GM12878 (cell line): ENCODE data around the gene DEPDC1B. TPM values are rescaled to one million over a fixed set of nuclear protein-coding genes. Genes with fewer than 3 reads are reported as not detected.

ENCODE experiments used
- ATAC-seq: fragments of 200-7000 bp; cut with Tn5 transposase; 3 replicates; pipeline ENCODE4 v1.9.1; 2020; ENCODE audit warnings: mild to moderate bottlenecking, moderate library complexity
- BruUV-seq: library from RNA; stranded (reverse); fragments of 400-500 nt; replicated peaks from 2 replicates; lab custom pipeline; 2021; lab: Mats Ljungman, UMichigan
- CTCF ChIA-PET: fragments of 300-600 bp; sonication (Branson Sonifier 250); formaldehyde crosslinking; extraction: SDS; loops from one replicate; lab custom pipeline; 2021; ENCODE audit warnings: inconsistent platforms; lab: Yijun Ruan, JAX
- POLR2A ChIA-PET: fragments of 350-600 bp; formaldehyde crosslinking; extraction: SDS; loops from one replicate; lab custom pipeline; 2021; ENCODE audit warnings: inconsistent platforms; lab: Charles Lee
- RAD21 ChIA-PET: fragments of 300-600 bp; sonication (Branson Sonifier 250); formaldehyde crosslinking; loops from one replicate; lab custom pipeline; 2023; ENCODE audit warnings: antibody characterized with exemption; ENCODE audit not compliant: unreplicated experiment; lab: Charles Lee
- SMC1A ChIA-PET: fragments of 300-600 bp; sonication (Branson Sonifier 250); formaldehyde crosslinking; loops from one replicate; lab custom pipeline; 2023; ENCODE audit not compliant: unreplicated experiment, uncharacterized antibody; lab: Charles Lee
- DNase-seq: peaks from one replicate; pipeline ENCODE4 v3.0.0-alpha.2; 2011; ENCODE audit warnings: low read depth, low spot score
- FAIRE-seq: peaks from 3 replicates; lab custom pipeline; 2011; peaks lifted over from hg19 to GRCh38; lab: Jason Lieb, UNC
- H2AFZ ChIP-seq: 2 replicates; pipeline ENCODE4 v1.6.0; 2011; ENCODE audit warnings: low read depth, low read length, control low read depth; ENCODE audit not compliant: control insufficient read depth
- H3K27ac ChIP-seq: 2 replicates; pipeline ENCODE4 v1.5.1; 2011; ENCODE audit warnings: control low read depth; ENCODE audit not compliant: control insufficient read depth, insufficient read depth
- H3K27me3 ChIP-seq, 2 experiments: replicated peaks in 1 of 2; 2 replicates each; pipeline versions ENCODE4 v1.6.0 to v1.6.1; 2011; ENCODE audit warnings: low read length in 1 of 2; ENCODE audit not compliant: control insufficient read depth in 2 of 2, insufficient read depth in 2 of 2
- H3K36me3 ChIP-seq, 2 experiments: 2 replicates each; pipeline ENCODE4 v1.5.1; 2011; ENCODE audit warnings: low read length in 1 of 2; ENCODE audit not compliant: control insufficient read depth in 2 of 2, insufficient read depth in 2 of 2
- H3K4me1 ChIP-seq: 2 replicates; pipeline ENCODE4 v1.6.1; 2011; ENCODE audit warnings: mild to moderate bottlenecking, low read length, moderate library complexity, mixed read lengths; ENCODE audit not compliant: control insufficient read depth, insufficient read depth
- H3K4me2 ChIP-seq: 2 replicates; pipeline ENCODE4 v1.6.0; 2011; ENCODE audit warnings: control low read depth; ENCODE audit not compliant: control insufficient read depth, insufficient read depth
- H3K4me3 ChIP-seq: fragments of 200-600 bp; sonication (generic); 2 replicates; pipeline ENCODE4 v1.5.1; 2016
- H3K79me2 ChIP-seq: 2 replicates; pipeline ENCODE4 v1.6.0; 2011; ENCODE audit warnings: low read length; ENCODE audit not compliant: control insufficient read depth, insufficient read depth
- H3K9ac ChIP-seq: 2 replicates; pipeline ENCODE4 v1.8.0; 2011; ENCODE audit warnings: low read length, control low read depth, mixed read lengths; ENCODE audit not compliant: control insufficient read depth, insufficient read depth
- H3K9me3 ChIP-seq: replicated peaks from 3 replicates; pipeline ENCODE4 v1.5.1; 2011; ENCODE audit warnings: mild to moderate bottlenecking, low read length; ENCODE audit not compliant: control insufficient read depth, insufficient read depth
- H4K20me1 ChIP-seq: 2 replicates; pipeline ENCODE4 v1.6.0; 2011; ENCODE audit not compliant: control insufficient read depth, insufficient read depth
- FOS ChIP-seq: IDR thresholded peaks from 3 replicates; pipeline ENCODE4 v1.6.1; 2011; ENCODE audit warnings: borderline replicate concordance; ENCODE audit not compliant: insufficient read length; ENCODE audit errors: extremely low read depth
- NFXL1 ChIP-seq: fragments of 450-650 bp; IDR thresholded peaks from 2 replicates; pipeline ENCODE4 v1.6.1; 2017; ENCODE audit warnings: antibody characterized with exemption, mild to moderate bottlenecking, borderline replicate concordance
- PAX8 ChIP-seq: fragments of 450-650 bp; IDR thresholded peaks from 2 replicates; pipeline ENCODE4 v1.6.1; 2017; ENCODE audit warnings: mild to moderate bottlenecking, moderate library complexity
- POLR2A ChIP-seq: IDR thresholded peaks from 2 replicates; pipeline ENCODE4 v1.6.1; 2011; ENCODE audit warnings: low read depth, mild to moderate bottlenecking, low read length
- RBBP5 ChIP-seq: fragments of 200-600 bp; sonication (generic); conservative IDR thresholded peaks from 2 replicates; pipeline ENCODE4 v1.6.1; 2016
- TAF1 ChIP-seq: IDR thresholded peaks from 2 replicates; pipeline ENCODE4 v1.6.1; 2011; ENCODE audit warnings: mild to moderate bottlenecking, low read depth, low read length, borderline replicate concordance
- WGBS: methylation state at CpG from one replicate; pipeline ENCODE4 v1.1.6; 2016; ENCODE audit warnings: low lambda C conversion rate; ENCODE audit not compliant: insufficient replicate concordance, insufficient coverage; ENCODE audit errors: missing lambda C conversion rate; 5-methylcytosine and 5-hydroxymethylcytosine counted together
- in situ Hi-C: fragments of 300-500 bp; cut with MboI; formaldehyde crosslinking; loops from 9 replicates; pipeline ENCODE4 v1.14.3; 2018; ENCODE audit warnings: mixed read lengths
- intact Hi-C: fragments of 100-400 bp; cut with micrococcal nuclease; formaldehyde crosslinking; loops from one replicate; pipeline ENCODE4 v1.14.2; 2022; ENCODE audit not compliant: unreplicated experiment
- polyA plus RNA-seq, 11 experiments: library from polyadenylated mRNA; depleted of rRNA in 4 of 11; unstranded in 6 of 11; stranded (reverse) in 5 of 11; fragments of >200 nt; fragmentation: Nextera tagmentation in 4 of 11; fragmentation: Illumina TruSeq in 1 of 11; extraction: Ambion mirVana in 4 of 11; extraction: Trizol in 1 of 11; gene quantifications; 1 replicate in 1 of 11; 2 replicates in 10 of 11; pipeline versions ENCODE4 v1.2.1 to v1.2.3, GENCODE V29; 2011 to 2016; ENCODE audit warnings: inconsistent platforms in 2 of 11, missing spikeins in 2 of 11, low read depth in 1 of 11
- total RNA-seq, 4 experiments: library from RNA; depleted of rRNA in 3 of 4; stranded (reverse); fragments of >200 nt in 3 of 4; fragmentation: Illumina TruSeq in 1 of 4; extraction: Trizol in 1 of 4; gene quantifications; 2 replicates each; pipeline versions ENCODE4 v1.2.1 to v1.2.3, GENCODE V29; 2013 to 2021
- TF ChIP-seq, protein P1 (sequence below): IDR thresholded peaks from 2 replicates; pipeline ENCODE4 v1.6.1; 2012; ENCODE audit warnings: improper control_type of control experiment, low read depth, low read length; ENCODE audit not compliant: insufficient replicate concordance
- TF ChIP-seq, protein P2 (sequence below): fragments of 450-650 bp; IDR thresholded peaks from 2 replicates; pipeline ENCODE4 v1.6.1; 2017; ENCODE audit warnings: mild to moderate bottlenecking, moderate library complexity
- TF ChIP-seq, protein P3 (sequence below): IDR thresholded peaks from 2 replicates; pipeline ENCODE4 v1.6.1; 2011; ENCODE audit warnings: low read depth, low read length, improper control_type of control experiment, borderline replicate concordance

The DEPDC1B gene
- total and polyA plus RNA-seq, 10 of the 15 experiments (the other 5 are each of a cell fraction or from before 2014, with no cell fraction given): 29.7 to 56.5 (median 35.5) TPM

DNA sequence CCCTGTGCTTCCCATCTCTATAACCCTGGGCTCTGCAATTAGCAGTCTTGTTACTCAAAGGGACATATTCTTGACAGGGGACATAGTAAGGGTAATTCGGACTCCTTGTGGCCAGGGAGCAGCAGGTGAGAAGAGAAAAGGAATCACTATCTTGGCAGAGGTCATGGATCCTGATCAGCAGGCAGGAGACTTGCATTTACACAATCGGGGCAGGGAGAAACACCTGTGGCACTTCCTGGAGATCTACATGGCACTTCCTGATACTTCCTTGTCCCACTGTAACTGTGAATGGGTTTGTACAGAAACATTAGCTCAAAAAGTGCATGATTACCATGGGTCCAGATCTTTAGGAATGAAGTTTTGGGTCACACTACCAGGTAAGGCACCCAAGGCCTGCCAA, 29.2 kb downstream of the DEPDC1B start:
- Histone ChIP-seq H4K20me1 (no peaks in the 10 kb centered on the region), H3K27me3 (no peaks in the 10 kb centered on the region), H3K9ac (no peak overlapping the region), H2AFZ (no peak overlapping the region), H3K9me3 (no peaks in the 10 kb centered on the region), H3K79me2 (no peaks in the 10 kb centered on the region; the same call in 1 of the 2 replicates), H3K27ac (no peak overlapping the region), H3K36me3 (peaks cover 2 to 8% of the 10 kb centered on the region in 2 experiments; a peak in 3 of 4 replicates), H3K4me2 (no peak overlapping the region), H3K4me1 (no peaks in the 10 kb centered on the region), H3K4me3 (no peak overlapping the region)
- no peak for DNase-seq
- no peak for TF ChIP-seq RBBP5
- TF ChIP-seq, protein P1, sequence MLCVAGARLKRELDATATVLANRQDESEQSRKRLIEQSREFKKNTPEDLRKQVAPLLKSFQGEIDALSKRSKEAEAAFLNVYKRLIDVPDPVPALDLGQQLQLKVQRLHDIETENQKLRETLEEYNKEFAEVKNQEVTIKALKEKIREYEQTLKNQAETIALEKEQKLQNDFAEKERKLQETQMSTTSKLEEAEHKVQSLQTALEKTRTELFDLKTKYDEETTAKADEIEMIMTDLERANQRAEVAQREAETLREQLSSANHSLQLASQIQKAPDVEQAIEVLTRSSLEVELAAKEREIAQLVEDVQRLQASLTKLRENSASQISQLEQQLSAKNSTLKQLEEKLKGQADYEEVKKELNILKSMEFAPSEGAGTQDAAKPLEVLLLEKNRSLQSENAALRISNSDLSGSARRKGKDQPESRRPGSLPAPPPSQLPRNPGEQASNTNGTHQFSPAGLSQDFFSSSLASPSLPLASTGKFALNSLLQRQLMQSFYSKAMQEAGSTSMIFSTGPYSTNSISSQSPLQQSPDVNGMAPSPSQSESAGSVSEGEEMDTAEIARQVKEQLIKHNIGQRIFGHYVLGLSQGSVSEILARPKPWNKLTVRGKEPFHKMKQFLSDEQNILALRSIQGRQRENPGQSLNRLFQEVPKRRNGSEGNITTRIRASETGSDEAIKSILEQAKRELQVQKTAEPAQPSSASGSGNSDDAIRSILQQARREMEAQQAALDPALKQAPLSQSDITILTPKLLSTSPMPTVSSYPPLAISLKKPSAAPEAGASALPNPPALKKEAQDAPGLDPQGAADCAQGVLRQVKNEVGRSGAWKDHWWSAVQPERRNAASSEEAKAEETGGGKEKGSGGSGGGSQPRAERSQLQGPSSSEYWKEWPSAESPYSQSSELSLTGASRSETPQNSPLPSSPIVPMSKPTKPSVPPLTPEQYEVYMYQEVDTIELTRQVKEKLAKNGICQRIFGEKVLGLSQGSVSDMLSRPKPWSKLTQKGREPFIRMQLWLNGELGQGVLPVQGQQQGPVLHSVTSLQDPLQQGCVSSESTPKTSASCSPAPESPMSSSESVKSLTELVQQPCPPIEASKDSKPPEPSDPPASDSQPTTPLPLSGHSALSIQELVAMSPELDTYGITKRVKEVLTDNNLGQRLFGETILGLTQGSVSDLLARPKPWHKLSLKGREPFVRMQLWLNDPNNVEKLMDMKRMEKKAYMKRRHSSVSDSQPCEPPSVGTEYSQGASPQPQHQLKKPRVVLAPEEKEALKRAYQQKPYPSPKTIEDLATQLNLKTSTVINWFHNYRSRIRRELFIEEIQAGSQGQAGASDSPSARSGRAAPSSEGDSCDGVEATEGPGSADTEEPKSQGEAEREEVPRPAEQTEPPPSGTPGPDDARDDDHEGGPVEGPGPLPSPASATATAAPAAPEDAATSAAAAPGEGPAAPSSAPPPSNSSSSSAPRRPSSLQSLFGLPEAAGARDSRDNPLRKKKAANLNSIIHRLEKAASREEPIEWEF: no peak
- no peak for TF ChIP-seq NFXL1
- TF ChIP-seq, protein P2, sequence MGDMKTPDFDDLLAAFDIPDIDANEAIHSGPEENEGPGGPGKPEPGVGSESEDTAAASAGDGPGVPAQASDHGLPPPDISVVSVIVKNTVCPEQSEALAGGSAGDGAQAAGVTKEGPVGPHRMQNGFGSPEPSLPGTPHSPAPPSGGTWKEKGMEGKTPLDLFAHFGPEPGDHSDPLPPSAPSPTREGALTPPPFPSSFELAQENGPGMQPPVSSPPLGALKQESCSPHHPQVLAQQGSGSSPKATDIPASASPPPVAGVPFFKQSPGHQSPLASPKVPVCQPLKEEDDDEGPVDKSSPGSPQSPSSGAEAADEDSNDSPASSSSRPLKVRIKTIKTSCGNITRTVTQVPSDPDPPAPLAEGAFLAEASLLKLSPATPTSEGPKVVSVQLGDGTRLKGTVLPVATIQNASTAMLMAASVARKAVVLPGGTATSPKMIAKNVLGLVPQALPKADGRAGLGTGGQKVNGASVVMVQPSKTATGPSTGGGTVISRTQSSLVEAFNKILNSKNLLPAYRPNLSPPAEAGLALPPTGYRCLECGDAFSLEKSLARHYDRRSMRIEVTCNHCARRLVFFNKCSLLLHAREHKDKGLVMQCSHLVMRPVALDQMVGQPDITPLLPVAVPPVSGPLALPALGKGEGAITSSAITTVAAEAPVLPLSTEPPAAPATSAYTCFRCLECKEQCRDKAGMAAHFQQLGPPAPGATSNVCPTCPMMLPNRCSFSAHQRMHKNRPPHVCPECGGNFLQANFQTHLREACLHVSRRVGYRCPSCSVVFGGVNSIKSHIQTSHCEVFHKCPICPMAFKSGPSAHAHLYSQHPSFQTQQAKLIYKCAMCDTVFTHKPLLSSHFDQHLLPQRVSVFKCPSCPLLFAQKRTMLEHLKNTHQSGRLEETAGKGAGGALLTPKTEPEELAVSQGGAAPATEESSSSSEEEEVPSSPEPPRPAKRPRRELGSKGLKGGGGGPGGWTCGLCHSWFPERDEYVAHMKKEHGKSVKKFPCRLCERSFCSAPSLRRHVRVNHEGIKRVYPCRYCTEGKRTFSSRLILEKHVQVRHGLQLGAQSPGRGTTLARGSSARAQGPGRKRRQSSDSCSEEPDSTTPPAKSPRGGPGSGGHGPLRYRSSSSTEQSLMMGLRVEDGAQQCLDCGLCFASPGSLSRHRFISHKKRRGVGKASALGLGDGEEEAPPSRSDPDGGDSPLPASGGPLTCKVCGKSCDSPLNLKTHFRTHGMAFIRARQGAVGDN: no peak
- no peak for TF ChIP-seq TAF1
- TF ChIP-seq POLR2A: no peak
- no peak for TF ChIP-seq PAX8
- TF ChIP-seq, protein P3, sequence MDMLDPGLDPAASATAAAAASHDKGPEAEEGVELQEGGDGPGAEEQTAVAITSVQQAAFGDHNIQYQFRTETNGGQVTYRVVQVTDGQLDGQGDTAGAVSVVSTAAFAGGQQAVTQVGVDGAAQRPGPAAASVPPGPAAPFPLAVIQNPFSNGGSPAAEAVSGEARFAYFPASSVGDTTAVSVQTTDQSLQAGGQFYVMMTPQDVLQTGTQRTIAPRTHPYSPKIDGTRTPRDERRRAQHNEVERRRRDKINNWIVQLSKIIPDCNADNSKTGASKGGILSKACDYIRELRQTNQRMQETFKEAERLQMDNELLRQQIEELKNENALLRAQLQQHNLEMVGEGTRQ: no peak
- TF ChIP-seq FOS: no peak
- ChIA-PET RAD21 (interaction anchor here (0.8 kb wide), 1 partner anchor 375 kb away, joined by 3 read pairs; no protein-coding TSS in a partner anchor), CTCF (interaction anchor here (0.7 to 3.7 kb wide), 10 partner anchors 9 to 1173 kb away, joined by 3 to 38 read pairs (median 6); no protein-coding TSS in a partner anchor), SMC1A (no interaction called here), POLR2A (interaction anchor here (0.6 kb wide), 1 partner anchor 28 kb away, joined by 3 read pairs; no protein-coding TSS in a partner anchor)
- intact Hi-C loops: loop anchor here (10.0 kb wide), 2 partner anchors 384 to 984 kb away; no protein-coding TSS in a partner anchor
- no peak for ATAC-seq
- in situ Hi-C loops: loop anchor here (5.0 kb wide), 1 partner anchor 858 kb away; no protein-coding TSS in a partner anchor
- BruUV-seq: no TSS peak
- WGBS: 100% methylated on average over 2 of the region's 2 CpGs
- FAIRE-seq: no peak
